Lower leg skin (tissue), 3 donors: ENCODE results near the gene INPP4B.

Experiments used
- CTCF ChIP-seq, 3 donors: fragments of 450-650 bp; IDR thresholded peaks; one replicate each; pipeline ENCODE4 v1.5.1; 2016; ENCODE audit warnings: antibody characterized with exemption in 3 of 3, mild to moderate bottlenecking in 3 of 3, moderate library complexity in 2 of 3
- POLR2A ChIP-seq, 2 donors: fragments of 450-650 bp; IDR thresholded peaks; one replicate each; pipeline ENCODE4 v1.6.1; 2016 to 2017; ENCODE audit warnings: antibody characterized with exemption in 2 of 2, mild to moderate bottlenecking in 1 of 2, moderate library complexity in 1 of 2

GRCh38 chr4:142858965-142859364, 12.9 kb upstream of the INPP4B start:
- TF ChIP-seq CTCF (IDR thresholded peaks at IDR 0.05) (no peak), POLR2A (IDR thresholded peaks at IDR 0.05) (no peak)
